Putamen (tissue), 1 donor: ENCODE data around the gene NALF2.
A peak's percentile ranks its signal among the peaks of the same experiment; 100 is the strongest.

Experiments used
- DNase-seq: peaks from one replicate; pipeline ENCODE4 v3.0.0-alpha.2; 2016; ENCODE audit warnings: low spot score

NALF2 gene

GRCh38 chrX:69530306-69530705, 26.2 kb downstream of the NALF2 start:
- DNase-seq, result no peak

DNA sequence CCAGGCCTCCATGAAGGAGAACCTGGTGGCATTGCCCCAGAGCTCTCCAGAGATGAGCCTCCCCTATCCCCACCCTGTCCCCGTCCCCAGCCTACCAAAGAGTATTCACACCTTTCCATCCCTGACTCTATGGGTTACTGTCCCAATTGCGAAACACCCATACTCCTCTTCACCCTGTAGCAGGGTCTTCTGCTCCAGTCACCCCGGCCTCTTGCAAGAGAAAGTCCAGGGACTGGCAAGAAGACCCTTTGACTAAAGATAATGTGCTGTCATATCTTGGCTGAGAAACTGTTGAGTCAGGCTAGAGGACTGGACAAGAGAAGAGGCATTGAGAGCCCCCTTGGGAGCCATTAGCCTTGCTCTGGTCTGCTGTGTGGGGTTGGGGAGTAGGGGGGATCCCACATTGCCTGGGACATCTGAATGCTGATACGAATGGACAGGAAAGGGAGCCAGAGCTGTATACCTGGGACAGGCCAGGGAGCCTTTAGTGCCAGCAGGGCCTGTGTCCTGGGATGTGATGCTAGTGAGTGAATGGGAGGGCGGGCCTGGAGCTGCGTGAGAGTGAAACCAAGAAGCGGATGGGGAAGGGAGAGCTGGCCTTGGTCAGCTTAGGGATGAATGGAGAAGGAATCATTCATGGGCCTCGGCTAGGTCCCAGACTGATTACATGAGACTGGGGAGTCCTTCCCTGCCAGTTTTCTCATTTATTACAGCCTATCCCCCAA, 27.1 kb downstream of the NALF2 start:
- no peak for DNase-seq

DNA sequence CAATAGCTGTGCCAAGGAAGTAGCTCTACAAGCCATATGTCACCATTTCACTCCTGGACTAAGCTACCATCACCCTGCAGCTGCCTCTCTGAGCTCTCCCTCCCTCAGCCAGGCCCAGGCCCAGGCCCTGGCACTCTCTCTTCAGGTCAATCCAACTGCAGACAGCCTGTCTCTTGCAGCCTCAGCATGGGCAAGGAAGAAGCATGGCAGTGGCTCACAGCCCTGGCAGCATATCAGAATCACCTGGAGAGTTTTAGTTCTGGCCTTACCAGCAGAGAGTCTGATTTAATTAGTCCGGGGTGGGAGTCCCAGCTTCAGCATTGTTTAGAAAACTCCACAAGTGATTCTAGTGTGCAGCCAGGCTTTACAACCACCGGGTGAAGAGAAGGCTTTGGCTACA, 31.5 kb downstream of the NALF2 start:
- DNase-seq, result no peak

DNA sequence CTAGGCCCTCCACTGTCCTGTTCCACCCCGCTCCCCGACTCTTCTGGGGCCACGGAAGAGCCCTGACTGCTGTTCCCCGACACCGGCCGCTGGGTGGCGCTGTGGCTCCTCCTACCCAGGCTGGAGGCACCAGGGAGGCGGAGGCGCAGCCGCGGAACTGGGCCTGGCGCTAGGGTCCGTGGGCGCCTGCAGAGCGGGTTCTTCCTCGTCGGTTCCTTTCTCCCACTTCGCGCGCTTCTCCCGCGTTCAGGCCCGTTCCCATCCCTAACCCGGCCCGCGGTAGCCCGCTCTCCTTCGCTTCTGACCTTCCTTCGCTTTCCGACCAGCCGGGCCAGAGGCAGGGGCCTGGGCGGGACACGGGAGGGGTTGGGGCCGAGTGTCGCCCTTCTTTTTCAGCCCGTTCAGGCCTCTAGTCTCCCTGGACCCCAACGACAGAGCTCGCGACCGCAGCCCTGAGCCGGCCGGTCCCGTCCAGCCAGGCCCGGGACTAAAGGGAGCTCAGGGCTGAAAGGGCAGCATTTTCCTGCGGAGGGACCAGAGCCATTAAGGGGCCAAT, 34.3 kb downstream of the NALF2 start:
- DNase-seq, result peak; percentile 55

DNA sequence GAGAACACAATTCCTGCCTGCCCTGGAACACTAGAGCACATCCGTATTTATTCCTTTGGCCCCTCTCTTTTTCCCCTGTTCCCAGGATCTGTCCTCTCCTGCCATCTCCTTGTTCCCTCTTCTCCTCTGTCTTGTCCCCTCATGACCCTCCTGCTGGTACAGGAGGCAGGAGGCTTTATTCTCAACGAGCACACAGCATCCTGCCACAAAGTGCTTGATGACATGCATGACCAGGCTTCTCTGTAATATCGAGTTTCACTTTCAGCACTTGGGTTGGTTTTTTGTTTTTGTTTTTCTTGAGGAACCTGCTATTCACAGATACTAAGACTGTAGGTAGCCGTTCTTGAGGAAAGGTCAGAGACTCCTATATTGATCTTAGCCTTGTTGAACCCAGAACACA, 35.3 kb downstream of the NALF2 start:
- no peak for DNase-seq

DNA sequence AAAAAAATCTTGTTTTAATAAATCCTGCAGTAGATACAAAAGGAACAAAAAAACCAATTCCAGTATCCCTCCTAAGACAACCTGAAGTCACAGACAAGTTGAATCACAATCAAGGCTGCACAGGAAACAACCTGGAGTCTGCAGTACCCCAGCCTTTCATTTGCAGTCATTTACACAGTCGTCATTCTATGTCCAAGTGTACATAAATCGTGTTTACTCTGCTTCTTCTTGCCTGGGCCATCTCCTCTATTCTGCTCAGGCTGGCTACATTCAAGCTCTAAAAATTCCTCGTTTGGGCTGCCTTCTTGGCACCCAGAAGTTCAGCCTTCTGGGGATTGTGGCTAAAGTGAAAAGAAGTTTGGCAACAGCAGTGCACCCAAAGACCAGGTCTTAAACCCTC, 37.8 kb downstream of the NALF2 start:
- no peak for DNase-seq

DNA sequence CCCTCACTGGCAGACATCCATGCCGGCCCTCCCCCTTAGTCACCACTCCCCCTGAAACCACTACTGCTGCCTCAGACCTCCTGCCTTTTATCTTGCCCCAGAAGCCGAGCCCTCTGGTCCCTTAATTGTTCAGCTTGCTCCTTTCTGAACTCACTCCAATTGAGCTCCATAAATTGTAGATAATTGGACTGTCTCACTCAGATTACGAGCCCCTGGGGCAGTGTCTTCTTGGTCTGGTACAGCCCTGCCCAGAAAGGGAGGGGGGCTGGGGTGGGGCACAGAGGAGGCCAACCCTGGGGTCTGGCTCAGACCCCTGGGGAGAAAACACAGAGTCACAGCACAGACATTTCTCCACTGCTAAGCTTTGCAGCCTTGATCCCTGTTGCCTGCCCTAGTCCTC, 39.4 kb downstream of the NALF2 start:
- DNase-seq, result no peak

GRCh38 chrX:69546417-69546816, 42.3 kb downstream of the NALF2 start:
- DNase-seq, result no peak

GRCh38 chrX:69546978-69547377, 42.9 kb downstream of the NALF2 start:
- no peak for DNase-seq

DNA sequence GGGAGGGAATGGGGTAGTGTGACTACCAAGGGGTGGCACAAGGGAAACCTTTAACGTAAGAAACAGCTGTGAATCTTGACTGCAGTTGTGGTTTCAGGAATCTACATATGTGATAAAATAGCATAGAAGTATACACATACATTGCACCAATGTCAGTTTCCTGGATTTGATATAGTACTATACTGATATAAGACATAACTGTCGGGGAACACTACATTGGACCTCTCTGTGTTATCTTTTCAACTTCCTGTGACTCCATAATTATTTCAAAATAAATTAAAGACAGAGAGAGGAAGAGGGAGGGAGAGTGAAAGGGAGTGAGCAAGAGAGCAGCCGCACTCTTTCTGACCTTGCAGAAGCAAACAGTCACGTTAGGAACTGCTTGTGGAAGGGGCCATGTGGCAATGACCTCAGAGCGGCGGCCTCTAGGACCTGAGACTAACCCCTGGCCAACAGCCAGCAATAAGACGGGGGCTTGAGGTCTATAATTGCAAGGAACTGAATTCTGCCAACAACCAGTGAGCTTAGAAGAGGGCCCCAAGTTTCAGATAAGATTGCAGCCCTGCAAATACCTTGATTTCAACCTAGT, 47.4 kb downstream of the NALF2 start:
- DNase-seq, result no peak

- DNase-seq, result no peak
These were observed 48.4 kb downstream of the NALF2 start for GRCh38 chrX:69552512-69552911.
